BJ (cell line): Measurements from ENCODE around the gene GPC6. TPM values are rescaled to one million over a fixed set of nuclear protein-coding genes. Genes with fewer than 3 reads are reported as not detected.

Experiments
- CTCF ChIA-PET: fragments of 350-600 bp; formaldehyde crosslinking; extraction: SDS; loops from one replicate; lab custom pipeline; 2021; ENCODE audit warnings: antibody characterized with exemption, inconsistent platforms; lab: Yijun Ruan, JAX
- POLR2A ChIA-PET: fragments of 300-600 bp; sonication (Branson Sonifier 250); formaldehyde crosslinking; extraction: SDS; loops from one replicate; lab custom pipeline; 2021; ENCODE audit warnings: antibody characterized with exemption; lab: Charles Lee
- DNase-seq: peaks from one replicate; pipeline ENCODE4 v3.0.0-alpha.2; 2011; ENCODE audit warnings: low read depth
- H3K27me3 ChIP-seq: 2 replicates; pipeline ENCODE4 v1.6.0; 2011; ENCODE audit warnings: low read length; ENCODE audit not compliant: control insufficient read depth, insufficient read depth
- H3K36me3 ChIP-seq: 2 replicates; pipeline ENCODE4 v1.5.1; 2011; ENCODE audit warnings: low read length; ENCODE audit not compliant: control insufficient read depth, insufficient read depth
- H3K4me3 ChIP-seq: 2 replicates; pipeline ENCODE4 v1.5.1; 2011; ENCODE audit warnings: low read depth, mild to moderate bottlenecking, control low read depth, low read length
- polyA plus RNA-seq: library from polyadenylated mRNA; depleted of rRNA; stranded (reverse); fragments of >200 nt; gene quantifications from 2 replicates; pipeline ENCODE4 v1.2.3, GENCODE V29; 2011
- TF ChIP-seq, protein P1 (sequence below): IDR thresholded peaks from 2 replicates; pipeline ENCODE4 v1.5.1; 2011; ENCODE audit warnings: low read depth, mild to moderate bottlenecking, control low read depth, inconsistent platforms, low read length, moderate library complexity; ENCODE audit not compliant: insufficient read depth

Gene GPC6
- polyA plus RNA-seq, 1 experiment = 23.0 TPM

DNA sequence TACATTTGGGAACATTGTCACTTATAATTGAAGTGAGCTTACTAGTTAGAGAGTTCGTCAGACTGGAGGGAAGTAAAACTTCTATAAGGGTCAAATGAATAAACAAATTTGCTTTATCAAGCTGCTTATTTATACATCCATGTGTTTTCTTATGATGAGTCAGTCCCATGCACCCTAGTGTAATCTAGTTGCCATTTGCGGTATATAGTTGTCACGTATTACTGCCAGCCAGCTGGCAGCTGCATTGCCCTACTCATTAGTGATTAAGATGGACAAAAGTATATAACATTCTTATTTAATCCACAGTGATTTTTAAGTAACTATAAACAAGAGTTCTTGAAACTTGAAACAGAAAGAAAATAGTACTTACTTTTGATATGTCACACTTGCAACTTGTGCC lies 182.4 kb downstream of the GPC6 start:
- Histone ChIP-seq H3K27me3 (no peaks in the 10 kb centered on the region), H3K36me3 (no peaks in the 10 kb centered on the region), H3K4me3 (no peak overlapping the region)
- DNase-seq = no peak
- TF ChIP-seq, protein P1, sequence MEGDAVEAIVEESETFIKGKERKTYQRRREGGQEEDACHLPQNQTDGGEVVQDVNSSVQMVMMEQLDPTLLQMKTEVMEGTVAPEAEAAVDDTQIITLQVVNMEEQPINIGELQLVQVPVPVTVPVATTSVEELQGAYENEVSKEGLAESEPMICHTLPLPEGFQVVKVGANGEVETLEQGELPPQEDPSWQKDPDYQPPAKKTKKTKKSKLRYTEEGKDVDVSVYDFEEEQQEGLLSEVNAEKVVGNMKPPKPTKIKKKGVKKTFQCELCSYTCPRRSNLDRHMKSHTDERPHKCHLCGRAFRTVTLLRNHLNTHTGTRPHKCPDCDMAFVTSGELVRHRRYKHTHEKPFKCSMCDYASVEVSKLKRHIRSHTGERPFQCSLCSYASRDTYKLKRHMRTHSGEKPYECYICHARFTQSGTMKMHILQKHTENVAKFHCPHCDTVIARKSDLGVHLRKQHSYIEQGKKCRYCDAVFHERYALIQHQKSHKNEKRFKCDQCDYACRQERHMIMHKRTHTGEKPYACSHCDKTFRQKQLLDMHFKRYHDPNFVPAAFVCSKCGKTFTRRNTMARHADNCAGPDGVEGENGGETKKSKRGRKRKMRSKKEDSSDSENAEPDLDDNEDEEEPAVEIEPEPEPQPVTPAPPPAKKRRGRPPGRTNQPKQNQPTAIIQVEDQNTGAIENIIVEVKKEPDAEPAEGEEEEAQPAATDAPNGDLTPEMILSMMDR = no peak
- ChIA-PET CTCF (no interaction called here), POLR2A (no interaction called here)

DNA sequence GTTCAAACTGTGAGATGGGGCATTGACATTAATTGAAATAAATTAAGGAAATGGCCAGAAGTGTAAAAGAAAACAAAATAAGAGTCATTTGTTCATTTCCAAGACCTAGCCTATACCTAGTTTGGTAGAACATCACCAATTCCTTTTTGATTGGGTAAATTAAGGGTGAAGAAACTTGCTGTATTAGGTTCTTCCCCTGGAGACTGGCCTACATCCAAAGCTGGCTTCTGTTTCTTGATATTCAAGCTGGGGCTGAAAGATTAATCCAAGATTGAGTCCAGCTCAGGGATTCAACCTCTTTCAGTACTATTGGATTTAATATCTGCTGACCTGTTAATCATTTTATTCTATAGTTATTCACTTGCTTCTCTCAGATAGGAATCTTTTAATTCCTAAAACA lies 183.2 kb downstream of the GPC6 start:
- no peak overlapping the region for H3K4me3 ChIP-seq
- DNase-seq = no peak
- TF ChIP-seq, protein P1 = no peak
- ChIA-PET POLR2A (no interaction called here), CTCF (interaction anchor here (0.6 kb wide), 1 partner anchor 156 kb away, joined by 3 read pairs; no protein-coding TSS in a partner anchor)
- no peaks in the 10 kb centered on the region for H3K36me3 ChIP-seq
- H3K27me3 ChIP-seq = no peaks in the 10 kb centered on the region

DNA sequence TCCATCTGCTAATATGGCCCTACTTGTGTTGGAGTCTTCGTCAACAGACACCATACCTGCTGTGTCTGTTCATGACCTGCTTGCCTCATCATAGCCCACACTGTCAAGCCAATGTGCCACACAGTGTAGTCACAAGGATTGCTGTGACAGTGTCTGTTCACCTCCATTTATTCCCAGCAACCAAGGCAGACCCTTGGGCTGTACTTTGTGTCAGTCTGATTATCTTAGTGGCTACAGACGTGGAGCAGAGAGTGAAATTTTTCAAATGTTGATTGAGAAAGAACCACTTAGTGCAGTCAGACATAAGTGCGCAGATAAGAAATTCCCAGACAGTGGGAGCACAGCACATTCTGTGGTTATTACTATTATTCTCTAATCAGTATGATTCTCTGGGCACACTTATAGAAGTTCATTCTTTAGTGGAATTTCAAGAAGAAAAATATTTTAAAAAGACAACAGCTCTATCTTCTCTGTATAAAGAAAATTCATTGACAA lies 184.6 kb downstream of the GPC6 start:
- no peak overlapping the region for H3K4me3 ChIP-seq
- ChIA-PET POLR2A (no interaction called here), CTCF (no interaction called here)

DNA sequence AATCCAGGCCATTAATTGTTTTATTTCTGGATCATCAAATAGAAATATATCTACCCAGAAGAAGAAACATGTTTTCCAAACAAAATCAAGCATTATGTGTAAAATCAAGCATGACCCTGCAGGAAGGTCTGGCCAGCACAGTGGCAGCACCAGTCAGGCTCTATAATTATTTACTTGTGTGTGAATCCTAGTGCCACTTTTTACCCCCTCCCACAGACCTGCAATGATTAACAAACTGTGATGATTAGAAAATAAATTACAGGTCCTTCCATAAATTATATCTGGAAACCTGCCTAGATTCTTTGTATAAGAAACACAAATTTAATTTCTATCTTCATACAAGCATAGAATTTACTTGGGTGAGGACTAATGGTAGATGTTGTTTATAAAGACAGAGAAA lies 186.1 kb downstream of the GPC6 start:
- POLR2A ChIA-PET = no interaction called here
- CTCF ChIA-PET = no interaction called here
- DNase-seq = no peak
- Histone ChIP-seq H3K36me3 (no peaks in the 10 kb centered on the region), H3K27me3 (no peaks in the 10 kb centered on the region), H3K4me3 (no peak overlapping the region)
- TF ChIP-seq, protein P1 = no peak

More for the DNA sequence above, 184.6 kb downstream of the GPC6 start:
- DNase-seq = no peak
- Histone ChIP-seq H3K36me3 (no peaks in the 10 kb centered on the region), H3K27me3 (no peaks in the 10 kb centered on the region)
- TF ChIP-seq, protein P1 = no peak

DNA sequence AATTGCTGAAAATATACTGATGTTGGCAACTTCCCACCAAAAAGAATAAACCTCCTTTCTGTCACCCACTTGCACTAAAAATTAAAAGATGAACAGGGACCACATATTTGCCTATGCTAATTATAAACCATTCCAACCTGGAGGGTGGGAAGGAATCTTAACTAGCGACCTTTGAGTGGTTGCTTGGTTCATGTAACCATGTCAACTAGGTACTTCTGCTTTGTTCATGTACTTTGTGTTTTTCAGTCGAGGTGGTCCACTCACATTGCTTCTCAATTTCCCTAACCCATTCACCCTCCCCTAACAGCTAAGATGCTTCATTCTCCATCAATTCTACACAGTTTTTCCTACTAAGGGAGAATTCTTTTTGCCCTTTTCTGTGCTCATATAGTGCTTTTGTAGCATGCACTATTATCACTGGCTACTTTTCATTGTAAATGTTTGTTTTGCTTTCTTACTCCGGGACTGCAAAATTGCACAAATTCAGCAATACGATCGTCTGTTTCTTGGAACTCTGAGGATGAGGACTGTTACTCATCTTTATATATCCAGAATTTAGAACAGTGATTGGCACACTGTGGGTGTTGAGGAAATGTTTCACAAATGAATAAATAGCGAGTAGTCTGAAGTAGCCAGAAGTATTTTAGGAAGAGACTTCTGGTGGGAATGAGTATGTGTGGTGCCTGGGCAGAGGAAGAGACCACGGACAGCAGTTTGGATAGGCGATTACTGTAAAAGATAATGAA lies 187.5 kb downstream of the GPC6 start:
- TF ChIP-seq, protein P1 = no peak
- no peaks in the 10 kb centered on the region for H3K27me3 ChIP-seq
- CTCF ChIA-PET = no interaction called here
- no peak for DNase-seq
- no peaks in the 10 kb centered on the region for H3K36me3 ChIP-seq
- POLR2A ChIA-PET = no interaction called here
- H3K4me3 ChIP-seq = no peak overlapping the region
